ENCODE measurements around the gene SLC35D1. TPM values are rescaled to one million over a fixed set of nuclear protein-coding genes. Genes with fewer than 3 reads are reported as not detected.

The SLC35D1 gene
- total RNA-seq, 1 experiment from 2014 or later: 7.7 TPM

GRCh38 chr1:66993076-66993475, 60.9 kb downstream of the SLC35D1 start:
- H3K4me3 ChIP-seq (ENCODE audit: low read depth, low read length): no peak overlapping the region
- ChIA-PET CTCF (no interaction called here), POLR2A (no interaction called here)
- Mint-ChIP-seq H3K36me3 (ENCODE audit: insufficient read depth, unreplicated experiment) (peaks cover 20% of the 10 kb centered on the region), H3K27ac (ENCODE audit: unreplicated experiment) (no peak overlapping the region), H3K4me3 (ENCODE audit: unreplicated experiment) (no peak overlapping the region), H3K9me3 (ENCODE audit: unreplicated experiment) (no peaks in the 10 kb centered on the region), H3K4me1 (ENCODE audit: low read depth, unreplicated experiment) (no peaks in the 10 kb centered on the region), H3K27me3 (ENCODE audit: insufficient read depth, unreplicated experiment) (no peaks in the 10 kb centered on the region)
- H3K4me1 ChIP-seq: no peaks in the 10 kb centered on the region
- TF ChIP-seq CTCF (IDR thresholded peaks at IDR 0.05; ENCODE audit: insufficient read depth in 1 of 2, low read depth in 1 of 2, low read length in 1 of 2, severe bottlenecking in 1 of 2, unreplicated experiment in 1 of 2): no peak
- no TSS peak for BruUV-seq (replicated peaks)
- no peaks in the 10 kb centered on the region for H3K9me3 ChIP-seq
- DNase-seq: no peak
- no peaks in the 10 kb centered on the region for H3K36me3 ChIP-seq (ENCODE audit: control insufficient read depth, insufficient read depth, low read length)
- intact Hi-C loops (cut with micrococcal nuclease; ENCODE audit: unreplicated experiment): no loop called here
- no peaks in the 10 kb centered on the region for H3K27me3 ChIP-seq (replicated peaks; ENCODE audit: control insufficient read depth, insufficient read depth, low read length)

- Mint-ChIP-seq H3K4me1 (ENCODE audit: low read depth, unreplicated experiment) (no peaks in the 10 kb centered on the region), H3K27ac (ENCODE audit: unreplicated experiment) (no peak overlapping the region), H3K9me3 (ENCODE audit: unreplicated experiment) (no peaks in the 10 kb centered on the region), H3K27me3 (ENCODE audit: insufficient read depth, unreplicated experiment) (no peaks in the 10 kb centered on the region), H3K36me3 (ENCODE audit: insufficient read depth, unreplicated experiment) (peaks cover 37% of the 10 kb centered on the region), H3K4me3 (ENCODE audit: unreplicated experiment) (no peak overlapping the region)
- ChIA-PET CTCF (no interaction called here), POLR2A (no interaction called here)
- H3K4me1 ChIP-seq: 0 out of 2 replicates have a peak, but pooled peaks cover 4% of the 10 kb centered on the region
- no peaks in the 10 kb centered on the region for H3K36me3 ChIP-seq (ENCODE audit: control insufficient read depth, insufficient read depth, low read length)
- H3K9me3 ChIP-seq: no peaks in the 10 kb centered on the region
- H3K4me3 ChIP-seq (ENCODE audit: low read depth, low read length): no peak overlapping the region
- BruUV-seq (replicated peaks): no TSS peak
- no peak for TF ChIP-seq CTCF (IDR thresholded peaks at IDR 0.05; ENCODE audit: insufficient read depth in 1 of 2, low read depth in 1 of 2, low read length in 1 of 2, severe bottlenecking in 1 of 2, unreplicated experiment in 1 of 2)
- no peak for DNase-seq
- no peaks in the 10 kb centered on the region for H3K27me3 ChIP-seq (replicated peaks; ENCODE audit: control insufficient read depth, insufficient read depth, low read length)
- intact Hi-C loops (cut with micrococcal nuclease; ENCODE audit: unreplicated experiment): no loop called here
Measured at GRCh38 chr1:66985835-66986234, 68.1 kb downstream of the SLC35D1 start.

- Histone ChIP-seq H3K4me3 (ENCODE audit: low read depth, low read length) (no peak overlapping the region), H3K27me3 (replicated peaks; ENCODE audit: control insufficient read depth, insufficient read depth, low read length) (no peaks in the 10 kb centered on the region), H3K36me3 (ENCODE audit: control insufficient read depth, insufficient read depth, low read length) (no peaks in the 10 kb centered on the region), H3K9me3 (no peaks in the 10 kb centered on the region), H3K4me1 (0 out of 2 replicates have a peak, but pooled peaks cover 4% of the 10 kb centered on the region)
- POLR2A ChIA-PET: no interaction called here
- no peak for DNase-seq
- no peaks in the 10 kb centered on the region for H3K9me3 Mint-ChIP-seq (ENCODE audit: unreplicated experiment)
- peaks cover 36% of the 10 kb centered on the region for H3K36me3 Mint-ChIP-seq (ENCODE audit: insufficient read depth, unreplicated experiment)
- TF ChIP-seq CTCF (IDR thresholded peaks at IDR 0.05; ENCODE audit: insufficient read depth in 1 of 2, low read depth in 1 of 2, low read length in 1 of 2, severe bottlenecking in 1 of 2, unreplicated experiment in 1 of 2): no peak
- no peaks in the 10 kb centered on the region for H3K4me1 Mint-ChIP-seq (ENCODE audit: low read depth, unreplicated experiment)
- no peak overlapping the region for H3K4me3 Mint-ChIP-seq (ENCODE audit: unreplicated experiment)
- H3K27ac Mint-ChIP-seq (ENCODE audit: unreplicated experiment): no peak overlapping the region
- CTCF ChIA-PET: no interaction called here
- intact Hi-C loops (cut with micrococcal nuclease; ENCODE audit: unreplicated experiment): no loop called here
- no peaks in the 10 kb centered on the region for H3K27me3 Mint-ChIP-seq (ENCODE audit: insufficient read depth, unreplicated experiment)
- BruUV-seq (replicated peaks): no TSS peak
Measured at GRCh38 chr1:66984491-66984890, 69.5 kb downstream of the SLC35D1 start.

Measured in Caco-2 (cell line).